Psoas muscle (tissue), 8 donors: ENCODE measurements around the gene ARHGAP42. TPM values are rescaled to one million over a fixed set of nuclear protein-coding genes. Genes with fewer than 3 reads are reported as not detected.

Experiments
- ATAC-seq, 4 donors: fragments of 200-7000 bp; cut with Tn5 transposase; one replicate each; pipeline ENCODE4 v1.9.1; 2020; ENCODE audit warnings: moderate library complexity in 3 of 4, mild to moderate bottlenecking in 2 of 4
- DNase-seq, 2 donors: peaks; one replicate each; pipeline ENCODE4 v3.0.0-alpha.2; 2020
- H3K27ac ChIP-seq: fragments of 200-600 bp; one replicate; pipeline ENCODE4 v1.8.0; 2022
- H3K27me3 ChIP-seq, 3 donors: fragments of 200-600 bp in 1 of 3; one replicate each; pipeline versions ENCODE4 v1.6.1 to v1.8.0; 2013 to 2022; ENCODE audit warnings: low read length in 2 of 3, mild to moderate bottlenecking in 2 of 3, moderate library complexity in 1 of 3; ENCODE audit not compliant: insufficient read depth in 3 of 3
- H3K36me3 ChIP-seq, 2 donors: fragments of 200-600 bp in 1 of 2; one replicate each; pipeline versions ENCODE4 v1.6.1 to v1.8.0; 2013 to 2022; ENCODE audit warnings: low read depth in 1 of 2, mild to moderate bottlenecking in 1 of 2, moderate library complexity in 1 of 2; ENCODE audit not compliant: insufficient read depth in 1 of 2
- H3K4me1 ChIP-seq: fragments of 200-600 bp; one replicate; pipeline ENCODE4 v1.8.0; 2022
- H3K4me3 ChIP-seq: fragments of 200-600 bp; one replicate; pipeline ENCODE4 v1.8.0; 2022; ENCODE audit warnings: mild to moderate bottlenecking
- H3K9me3 ChIP-seq: fragments of 200-600 bp; one replicate; pipeline ENCODE4 v1.8.0; 2022
- WGBS, 3 donors: extraction: QIAGEN DNeasy Blood & Tissue Kit; methylation state at CpG; one replicate each; pipeline versions ENCODE4 v1.1.6 to v1.1.7; 2013; 5-methylcytosine and 5-hydroxymethylcytosine counted together
- intact Hi-C, 2 donors: fragments of 100-400 bp; cut with DNase I; formaldehyde crosslinking; loops; one replicate each; pipeline versions ENCODE4 v1.11.0 to v1.14.2; 2022
- polyA plus RNA-seq, 3 donors: library from polyadenylated mRNA; stranded (reverse); fragments of 200-250 nt; gene quantifications; one replicate each; pipeline ENCODE4 v1.2.3, GENCODE V29; 2013
- total RNA-seq, 4 donors: library from RNA; stranded (reverse); fragmentation: NEBNext Ultra II Directional in 2 of 4; extraction: Animal tissue kit (Norgen Biotek cat#: 25700) in 2 of 4; gene quantifications; one replicate each; pipeline versions ENCODE4 v1.2.1 to v1.2.4, GENCODE V29; 2021 to 2023
- TF ChIP-seq, protein P1 (sequence below): fragments of 200-600 bp; IDR thresholded peaks from one replicate; pipeline ENCODE4 v1.8.0; 2022; ENCODE audit warnings: antibody characterized with exemption
- donor health status: healthy with polysubstance abuse.
- donor health status: DM: no; HTN: no; CAD: no; lungs with moderate emphysema.
- donor health status: Bipolar disorder and iron deficiency.
- donor health status: healthy.
- donor health status: DM: yes; HTN: yes; CAD: no.
- donor health status: DM: no; HTN: no; CAD: no.
- donor health status: DM: no; HTN: no; CAD: no.
- donor health status: DM: yes; HTN: yes; CAD: no.

Gene ARHGAP42
- total and polyA plus RNA-seq, 7 donors: 3.8 to 12.3 (median 7.2) TPM

DNA sequence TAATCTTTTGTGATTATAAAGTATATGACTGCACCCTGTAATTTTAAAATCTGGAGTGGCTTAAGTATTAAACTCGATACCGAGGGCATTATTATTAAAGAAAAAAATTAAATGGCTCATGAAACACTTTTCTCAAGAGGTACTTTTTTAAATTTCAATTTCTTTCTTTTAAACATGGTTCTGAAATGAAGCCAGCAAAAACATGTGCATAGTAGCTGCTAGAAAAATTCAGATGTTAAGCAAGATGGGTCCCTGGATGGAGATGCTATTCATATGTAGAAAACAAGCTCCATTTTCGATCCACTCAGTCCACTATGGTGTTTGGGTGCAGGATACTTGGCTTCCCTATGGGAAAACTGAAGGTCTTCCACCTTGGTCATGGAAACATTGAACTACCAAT lies 253.0 kb downstream of the ARHGAP42 start:
- H3K9me3 ChIP-seq: no peaks in the 10 kb centered on the region
- TF ChIP-seq, protein P1, sequence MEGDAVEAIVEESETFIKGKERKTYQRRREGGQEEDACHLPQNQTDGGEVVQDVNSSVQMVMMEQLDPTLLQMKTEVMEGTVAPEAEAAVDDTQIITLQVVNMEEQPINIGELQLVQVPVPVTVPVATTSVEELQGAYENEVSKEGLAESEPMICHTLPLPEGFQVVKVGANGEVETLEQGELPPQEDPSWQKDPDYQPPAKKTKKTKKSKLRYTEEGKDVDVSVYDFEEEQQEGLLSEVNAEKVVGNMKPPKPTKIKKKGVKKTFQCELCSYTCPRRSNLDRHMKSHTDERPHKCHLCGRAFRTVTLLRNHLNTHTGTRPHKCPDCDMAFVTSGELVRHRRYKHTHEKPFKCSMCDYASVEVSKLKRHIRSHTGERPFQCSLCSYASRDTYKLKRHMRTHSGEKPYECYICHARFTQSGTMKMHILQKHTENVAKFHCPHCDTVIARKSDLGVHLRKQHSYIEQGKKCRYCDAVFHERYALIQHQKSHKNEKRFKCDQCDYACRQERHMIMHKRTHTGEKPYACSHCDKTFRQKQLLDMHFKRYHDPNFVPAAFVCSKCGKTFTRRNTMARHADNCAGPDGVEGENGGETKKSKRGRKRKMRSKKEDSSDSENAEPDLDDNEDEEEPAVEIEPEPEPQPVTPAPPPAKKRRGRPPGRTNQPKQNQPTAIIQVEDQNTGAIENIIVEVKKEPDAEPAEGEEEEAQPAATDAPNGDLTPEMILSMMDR: no peak

DNA sequence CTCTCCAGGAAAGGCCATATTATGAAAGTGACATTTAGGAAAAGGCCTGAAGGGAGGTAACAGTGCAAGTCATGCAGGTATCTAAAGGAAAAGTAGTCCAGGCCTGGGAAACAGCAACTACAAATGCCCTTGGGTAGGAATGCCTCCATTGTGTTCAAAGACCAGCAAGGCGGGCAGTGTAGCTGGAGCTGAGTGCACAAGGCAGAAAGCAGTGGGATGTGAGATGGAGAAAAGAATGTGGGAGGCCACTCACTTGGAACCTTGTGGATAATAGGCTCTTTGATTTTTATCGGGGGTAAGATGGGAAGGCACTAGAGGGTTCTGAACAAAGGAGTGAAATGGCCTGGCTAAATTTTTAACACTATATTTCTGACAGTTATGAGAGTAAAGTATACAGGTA lies 253.9 kb downstream of the ARHGAP42 start:
- TF ChIP-seq, protein P1: no peak
- ATAC-seq (no peak), DNase-seq (no peak)
- intact Hi-C loops: no loop called here
- H3K27me3 ChIP-seq: no peaks in the 10 kb centered on the region
- H3K36me3 ChIP-seq: peaks cover 3 to 7% of the 10 kb centered on the region in 2 donors
- peaks cover 3% of the 10 kb centered on the region for H3K4me1 ChIP-seq
- H3K27ac ChIP-seq: no peak overlapping the region
- H3K4me3 ChIP-seq: no peak overlapping the region
- no peaks in the 10 kb centered on the region for H3K9me3 ChIP-seq
- WGBS, 3 donors: 84 to 91% (median 89%) methylated on average over 2 of the region's 2 CpGs

More for the DNA sequence above, 253.0 kb downstream of the ARHGAP42 start:
- DNase-seq (no peak), ATAC-seq (no peak)
- H3K4me3 ChIP-seq: no peak overlapping the region
- peaks cover 3% of the 10 kb centered on the region for H3K4me1 ChIP-seq
- intact Hi-C loops: no loop called here
- H3K36me3 ChIP-seq: peaks cover 3 to 7% of the 10 kb centered on the region in 2 donors
- 78 to 83% (median 79%) methylated on average over 3 of the region's 3 CpGs for whole genome bisulfite sequencing, 3 donors
- H3K27ac ChIP-seq: no peak overlapping the region
- no peaks in the 10 kb centered on the region for H3K27me3 ChIP-seq

DNA sequence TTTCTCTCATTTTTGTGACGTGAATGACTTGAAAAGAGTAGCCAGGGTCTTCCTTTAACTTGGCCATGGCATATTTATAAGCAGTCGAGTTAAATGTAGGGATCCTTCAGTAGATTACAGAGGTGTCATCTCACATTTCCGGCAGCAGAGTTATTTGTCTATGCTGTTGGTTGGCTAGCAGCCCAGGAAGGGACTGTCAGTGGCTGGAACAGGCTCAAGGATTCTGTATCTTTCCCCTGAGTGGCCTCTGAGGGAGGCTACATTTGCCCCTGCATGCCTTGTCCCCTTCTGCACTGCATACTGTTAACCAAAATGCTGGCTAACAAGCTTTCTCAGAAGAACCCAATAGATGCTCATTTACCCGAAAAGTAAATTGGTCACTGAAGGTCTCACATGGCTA lies 254.9 kb downstream of the ARHGAP42 start:
- peak in 1 of 2 donors; percentile 18 for DNase-seq
- Histone ChIP-seq H3K36me3 (peaks cover 1 to 3% of the 10 kb centered on the region in 2 donors), H3K4me3 (no peak overlapping the region), H3K27me3 (no peaks in the 10 kb centered on the region), H3K9me3 (no peaks in the 10 kb centered on the region), H3K4me1 (peaks cover 3% of the 10 kb centered on the region), H3K27ac (no peak overlapping the region)
- peak in 3 of 4 donors; percentile 35 to 57 (median 44) for ATAC-seq
- TF ChIP-seq, protein P1: no peak
- intact Hi-C loops: no loop called here
- 34 to 36% (median 34%) methylated on average over 4 of the region's 4 CpGs for WGBS, 3 donors

DNA sequence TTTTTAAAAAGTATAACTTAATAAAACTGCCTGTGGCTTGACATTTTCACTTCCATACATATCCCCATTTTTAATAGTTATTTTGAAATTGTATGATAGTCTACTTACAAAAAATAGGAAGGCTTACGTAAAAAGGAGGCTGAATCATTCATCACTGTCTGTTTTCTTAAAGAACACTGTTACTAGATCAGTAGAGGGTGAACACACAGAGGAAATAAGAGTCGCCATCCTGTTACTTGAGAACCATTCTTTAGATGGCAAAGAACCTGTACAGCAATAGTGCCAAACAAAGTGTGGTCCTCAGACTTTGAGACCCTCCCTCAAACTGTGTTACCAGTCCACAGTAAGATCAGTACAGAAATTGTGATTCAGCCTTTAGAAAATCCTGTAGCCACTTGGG lies 261.8 kb downstream of the ARHGAP42 start:
- Histone ChIP-seq H3K9me3 (no peaks in the 10 kb centered on the region), H3K4me1 (no peaks in the 10 kb centered on the region), H3K36me3 (no peaks in the 10 kb centered on the region), H3K4me3 (no peak overlapping the region), H3K27ac (no peak overlapping the region), H3K27me3 (no peaks in the 10 kb centered on the region)
- intact Hi-C loops: no loop called here
- DNase-seq (no peak), ATAC-seq (no peak)
- TF ChIP-seq, protein P1: no peak
- WGBS, 3 donors: 89 to 93% (median 90%) methylated on average over 2 of the region's 2 CpGs

DNA sequence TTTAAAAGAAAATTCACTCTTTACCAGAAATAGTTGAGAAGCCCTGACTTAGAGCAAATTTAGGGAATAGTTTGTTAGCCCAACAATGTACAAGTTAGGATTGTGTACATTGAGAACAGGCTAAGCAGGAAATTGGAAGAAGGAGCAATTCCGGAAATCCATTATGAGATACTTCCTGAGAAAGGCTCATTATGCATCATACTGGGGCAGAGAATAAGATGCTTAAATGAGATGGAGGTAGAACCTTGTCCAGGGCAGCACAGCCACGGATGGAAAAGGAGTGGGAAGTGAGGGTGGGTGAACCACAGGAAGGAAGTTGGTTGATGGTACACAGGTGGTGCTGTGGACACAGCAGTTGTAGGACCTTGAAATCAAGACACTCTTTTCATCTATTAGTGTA lies 262.4 kb downstream of the ARHGAP42 start:
- Histone ChIP-seq H3K27me3 (no peaks in the 10 kb centered on the region), H3K9me3 (no peaks in the 10 kb centered on the region), H3K27ac (no peak overlapping the region), H3K4me3 (no peak overlapping the region), H3K36me3 (no peaks in the 10 kb centered on the region), H3K4me1 (no peaks in the 10 kb centered on the region)
- 68 to 72% (median 68%) methylated on average over 2 of the region's 2 CpGs for WGBS, 3 donors
- DNase-seq (no peak), ATAC-seq (no peak)
- TF ChIP-seq, protein P1: no peak
- intact Hi-C loops: no loop called here
